ENCODE results near the gene DNAJC3.
A peak's percentile ranks its signal among the peaks of the same experiment; 100 is the strongest.
"Not testable (repeated sequence)": the region's sequence is repeated elsewhere in the genome, so short reads cannot be mapped to it uniquely, and the experiment has no call there.

The DNAJC3 gene

DNA sequence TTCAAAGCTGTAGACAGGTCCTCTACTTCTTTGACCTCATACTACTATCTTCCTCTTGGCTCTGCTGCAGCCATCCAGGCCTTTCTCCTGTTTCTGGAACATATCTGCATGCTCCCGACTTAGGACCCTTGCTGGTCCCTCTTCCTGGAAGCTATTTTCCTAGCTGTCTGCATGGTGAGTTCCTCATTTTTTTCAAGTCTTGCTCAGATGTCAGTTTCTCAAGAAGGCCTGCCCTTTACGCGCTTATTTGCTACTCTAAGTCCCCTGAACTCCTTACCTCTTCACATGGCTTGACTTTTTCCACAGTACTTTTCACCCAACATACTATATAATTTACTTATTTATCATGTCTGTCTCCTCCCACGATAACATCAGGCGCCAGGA, 31.4 kb downstream of the DNAJC3 start:
- in situ Hi-C loops (cut with HindIII; ENCODE audit: low pct_unique_long_range_greater_than_20kb, low sequenced_read_pairs) = no loop called here
- no peak for DNase-seq (ENCODE audit: low read depth in 1 of 2, low spot score in 1 of 2)
- no peak for TF ChIP-seq JUND (IDR thresholded peaks at IDR 0.05; ENCODE audit: low read depth)

DNA sequence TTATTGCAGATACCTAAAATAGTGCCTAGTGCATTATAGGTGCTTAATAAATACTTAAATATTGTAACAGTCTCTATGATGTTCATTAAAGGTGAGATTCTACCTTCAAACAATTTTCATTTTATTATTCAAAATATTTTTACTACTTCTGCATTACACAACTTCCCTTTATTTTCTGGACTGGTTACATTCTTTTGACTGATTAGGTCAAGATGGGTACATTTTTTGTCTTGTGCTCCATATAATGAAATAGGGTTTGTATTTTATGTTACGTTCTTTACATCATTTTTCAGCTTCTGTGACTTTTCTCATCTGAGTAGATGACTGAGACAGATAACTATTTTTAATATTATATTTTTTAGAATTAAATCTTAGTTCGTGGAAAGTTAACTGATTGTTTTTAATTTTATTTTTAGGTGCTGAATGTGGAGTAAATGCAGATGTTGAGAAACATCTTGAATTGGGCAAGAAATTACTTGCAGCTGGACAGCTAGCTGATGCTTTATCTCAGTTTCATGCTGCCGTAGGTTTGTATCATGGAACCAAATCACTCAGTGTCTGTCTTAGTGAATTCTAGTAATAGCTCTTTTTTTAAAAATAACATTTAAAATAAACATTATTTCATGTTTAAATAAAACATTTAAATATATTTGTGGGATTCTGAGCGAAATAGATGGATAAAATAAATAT, 32.0 kb downstream of the DNAJC3 start:
- TF ChIP-seq JUND (IDR thresholded peaks at IDR 0.05; ENCODE audit: low read depth) = no peak
- no peak for DNase-seq (ENCODE audit: low read depth in 1 of 2, low spot score in 1 of 2)
- in situ Hi-C loops (cut with HindIII; ENCODE audit: low pct_unique_long_range_greater_than_20kb, low sequenced_read_pairs) = no loop called here

DNA sequence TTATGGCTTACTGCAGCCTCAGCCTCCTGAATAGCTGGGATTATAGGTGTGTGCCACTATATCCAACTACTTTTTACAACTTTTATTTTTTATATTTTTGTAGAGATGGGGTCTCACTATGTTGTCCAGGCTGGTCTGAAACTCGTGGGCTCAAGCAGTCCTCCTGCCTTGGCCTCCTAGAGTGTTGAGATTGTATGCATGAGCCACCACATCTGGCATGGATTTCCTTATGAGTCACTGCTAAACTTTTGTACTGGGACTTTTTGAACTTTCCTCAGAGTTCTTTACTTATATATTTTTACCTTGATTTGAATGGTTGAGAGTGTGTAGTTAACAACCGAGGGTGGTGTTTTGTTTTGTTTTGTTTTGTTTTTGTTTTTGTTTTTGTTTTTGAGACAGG, 33.4 kb downstream of the DNAJC3 start:
- in situ Hi-C loops (cut with HindIII; ENCODE audit: low pct_unique_long_range_greater_than_20kb, low sequenced_read_pairs) = no loop called here
- no peak for DNase-seq (ENCODE audit: low read depth in 1 of 2, low spot score in 1 of 2)
- no peak for TF ChIP-seq JUND (IDR thresholded peaks at IDR 0.05; ENCODE audit: low read depth)

DNA sequence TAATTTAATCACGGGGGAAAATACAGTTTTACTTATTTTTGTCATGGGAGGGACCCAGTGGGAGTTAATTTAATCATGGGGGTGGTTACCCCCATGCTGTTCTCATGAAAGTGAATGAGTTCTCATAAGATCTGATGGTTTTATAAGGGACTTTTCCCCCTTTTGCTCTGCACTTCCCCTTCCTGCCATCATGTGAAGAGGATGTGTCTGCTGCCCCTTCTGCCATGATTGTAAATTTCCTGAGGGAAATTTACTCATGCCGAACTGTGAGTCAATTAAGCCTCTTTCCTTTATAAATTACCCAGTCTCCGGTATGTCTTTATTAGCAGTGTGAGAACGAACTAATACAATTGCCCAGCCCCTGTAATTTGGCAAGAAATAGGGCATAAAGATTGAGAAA, 35.9 kb downstream of the DNAJC3 start:
- DNase-seq (ENCODE audit: low read depth in 1 of 2, low spot score in 1 of 2); in situ Hi-C loops (cut with HindIII; ENCODE audit: low pct_unique_long_range_greater_than_20kb, low sequenced_read_pairs): not testable (repeated sequence)

DNA sequence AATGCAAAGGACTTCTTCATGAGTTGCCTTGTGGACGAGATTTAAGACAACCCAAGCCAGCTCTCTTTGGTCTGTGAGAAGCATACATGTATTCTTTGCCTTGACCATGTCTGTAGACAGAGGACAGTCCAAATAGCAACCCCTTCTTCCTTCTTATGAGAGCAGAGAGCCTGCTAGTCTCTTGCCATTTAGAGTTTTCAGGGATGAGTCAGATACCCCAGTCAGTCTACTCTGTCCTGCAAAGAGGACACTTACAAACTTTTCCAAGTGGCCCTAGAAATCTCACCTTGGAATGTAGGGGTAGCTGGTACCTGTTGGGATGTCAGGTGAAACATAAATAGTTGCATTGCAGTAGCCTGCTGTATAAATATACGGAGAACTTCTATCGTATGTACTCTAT, 36.7 kb downstream of the DNAJC3 start:
- DNase-seq (ENCODE audit: low read depth in 1 of 2, low spot score in 1 of 2) = no peak
- in situ Hi-C loops (cut with HindIII; ENCODE audit: low pct_unique_long_range_greater_than_20kb, low sequenced_read_pairs) = no loop called here
- no peak for TF ChIP-seq JUND (IDR thresholded peaks at IDR 0.05; ENCODE audit: low read depth)

DNA sequence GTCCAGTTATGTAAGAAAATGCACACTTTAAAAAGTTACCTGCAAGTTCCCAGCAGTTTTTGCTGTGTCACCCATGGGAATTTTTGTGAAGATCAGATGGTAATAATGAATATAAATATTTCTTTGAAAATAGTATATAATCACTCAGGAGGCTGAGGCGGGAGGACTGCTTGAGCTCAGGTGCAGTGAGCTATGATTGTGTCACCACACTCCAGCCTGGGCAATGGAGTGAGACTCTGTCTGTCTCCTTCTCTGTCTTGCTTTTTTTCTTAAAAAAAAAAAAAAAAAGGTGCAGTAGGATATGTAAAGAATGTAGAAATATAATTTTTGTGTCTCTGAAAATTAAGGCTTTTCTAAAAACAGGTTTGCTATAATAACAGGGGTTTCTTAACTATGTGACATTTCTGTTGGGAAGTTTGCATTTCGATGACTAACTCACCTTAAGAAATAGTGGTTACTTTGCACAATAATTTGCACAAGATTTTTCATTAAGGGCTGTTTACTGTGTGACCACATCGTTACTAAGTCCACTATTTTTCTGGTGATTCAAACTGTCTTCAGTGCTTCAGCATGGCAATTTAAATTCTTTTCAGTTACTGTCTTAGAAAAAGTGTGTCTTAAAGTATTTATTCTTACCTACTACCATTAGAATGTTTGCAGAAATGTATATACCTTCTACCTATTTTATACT, 37.3 kb downstream of the DNAJC3 start:
- in situ Hi-C loops (cut with HindIII; ENCODE audit: low pct_unique_long_range_greater_than_20kb, low sequenced_read_pairs) = no loop called here
- DNase-seq (ENCODE audit: low read depth in 1 of 2, low spot score in 1 of 2) = peak in 1 of 2 experiments; percentile 4
- TF ChIP-seq JUND (IDR thresholded peaks at IDR 0.05; ENCODE audit: low read depth) = no peak

DNA sequence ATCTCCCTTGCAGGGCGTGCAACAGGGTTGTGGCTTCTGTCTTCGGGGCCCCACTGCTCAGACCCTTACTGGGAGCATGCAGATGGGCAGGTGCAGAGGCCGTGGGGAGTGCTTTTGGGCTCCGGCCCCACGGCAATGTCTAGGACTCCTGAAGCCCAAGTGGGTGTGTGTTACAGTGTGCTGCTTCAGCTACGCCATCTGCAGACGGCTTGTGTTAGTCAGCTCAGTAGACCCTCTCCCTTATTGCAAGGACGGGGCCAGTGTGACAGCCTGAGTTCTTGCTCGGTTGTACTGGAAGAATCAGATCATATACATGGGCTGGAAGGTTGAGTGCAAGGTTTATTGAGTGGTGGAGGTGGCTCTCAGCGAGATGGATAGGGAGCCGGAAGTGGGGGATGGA, 39.3 kb downstream of the DNAJC3 start:
- no peak for TF ChIP-seq JUND (IDR thresholded peaks at IDR 0.05; ENCODE audit: low read depth)
- in situ Hi-C loops (cut with HindIII; ENCODE audit: low pct_unique_long_range_greater_than_20kb, low sequenced_read_pairs) = no loop called here
- DNase-seq (ENCODE audit: low read depth in 1 of 2, low spot score in 1 of 2) = no peak

DNA sequence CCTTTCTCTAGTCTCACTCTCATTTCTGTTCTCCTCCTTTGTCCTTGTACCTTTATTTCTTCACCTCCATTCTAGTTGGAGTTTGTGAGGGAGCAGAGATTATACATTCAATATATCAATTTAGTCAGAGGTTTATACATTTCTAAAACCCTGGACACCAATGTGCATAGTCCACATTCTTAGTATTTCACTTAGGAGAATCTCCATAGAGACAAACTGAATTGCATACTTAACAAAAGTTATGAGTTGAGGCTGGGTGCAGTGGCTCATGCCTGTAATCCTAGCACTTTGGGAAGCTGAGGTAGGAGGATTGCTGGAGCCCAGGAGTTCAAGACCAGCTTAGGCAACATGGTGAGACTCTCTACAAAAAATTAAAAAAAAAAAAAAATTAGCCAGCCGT, 45.3 kb downstream of the DNAJC3 start:
- no peak for DNase-seq (ENCODE audit: low read depth in 1 of 2, low spot score in 1 of 2)
- in situ Hi-C loops (cut with HindIII; ENCODE audit: low pct_unique_long_range_greater_than_20kb, low sequenced_read_pairs) = no loop called here
- no peak for TF ChIP-seq JUND (IDR thresholded peaks at IDR 0.05; ENCODE audit: low read depth)

DNA sequence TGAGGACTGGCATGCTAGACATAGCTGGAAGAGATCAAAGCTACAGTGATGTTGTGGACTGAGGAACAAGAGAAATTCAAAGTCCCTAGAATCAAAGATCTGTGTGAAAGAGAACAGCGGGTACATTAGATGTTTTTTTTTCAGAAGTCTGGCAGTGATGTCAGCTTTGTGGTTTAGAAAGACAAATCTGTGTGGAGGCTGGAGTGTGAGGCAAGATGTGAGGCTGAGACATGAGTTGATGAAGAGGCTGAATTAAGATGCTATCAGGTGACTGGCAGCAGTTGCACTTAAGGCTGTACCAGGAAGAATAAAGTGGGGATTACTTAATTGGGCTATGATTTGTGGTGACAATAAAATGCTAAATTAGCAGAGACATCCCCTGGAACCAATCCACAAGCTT, 46.5 kb downstream of the DNAJC3 start:
- in situ Hi-C loops (cut with HindIII; ENCODE audit: low pct_unique_long_range_greater_than_20kb, low sequenced_read_pairs) = no loop called here
- no peak for DNase-seq (ENCODE audit: low read depth in 1 of 2, low spot score in 1 of 2)

DNA sequence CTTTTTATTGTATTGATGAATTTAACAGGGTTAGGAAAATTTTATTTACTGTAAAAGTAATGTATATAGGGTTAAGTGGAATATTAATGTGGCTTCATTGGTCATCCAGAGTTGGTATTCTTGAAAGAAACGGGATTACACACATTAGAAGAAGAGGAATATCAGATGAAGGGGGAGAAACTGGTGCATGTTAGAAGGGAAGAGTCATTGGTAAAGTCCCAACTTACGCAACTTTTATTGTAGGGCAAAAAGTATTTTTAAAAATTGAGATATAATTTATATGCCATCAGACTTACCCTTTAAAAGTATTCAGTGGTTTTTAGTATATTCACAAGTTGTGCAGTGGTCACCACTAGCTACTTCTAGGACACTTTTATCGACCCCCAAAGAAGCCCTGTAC, 47.3 kb downstream of the DNAJC3 start:
- no peak for TF ChIP-seq JUND (IDR thresholded peaks at IDR 0.05; ENCODE audit: low read depth)
- DNase-seq (ENCODE audit: low read depth in 1 of 2, low spot score in 1 of 2) = no peak
- in situ Hi-C loops (cut with HindIII; ENCODE audit: low pct_unique_long_range_greater_than_20kb, low sequenced_read_pairs) = no loop called here

More for the DNA sequence above, 46.5 kb downstream of the DNAJC3 start:
- TF ChIP-seq JUND (IDR thresholded peaks at IDR 0.05; ENCODE audit: low read depth) = no peak

DNA sequence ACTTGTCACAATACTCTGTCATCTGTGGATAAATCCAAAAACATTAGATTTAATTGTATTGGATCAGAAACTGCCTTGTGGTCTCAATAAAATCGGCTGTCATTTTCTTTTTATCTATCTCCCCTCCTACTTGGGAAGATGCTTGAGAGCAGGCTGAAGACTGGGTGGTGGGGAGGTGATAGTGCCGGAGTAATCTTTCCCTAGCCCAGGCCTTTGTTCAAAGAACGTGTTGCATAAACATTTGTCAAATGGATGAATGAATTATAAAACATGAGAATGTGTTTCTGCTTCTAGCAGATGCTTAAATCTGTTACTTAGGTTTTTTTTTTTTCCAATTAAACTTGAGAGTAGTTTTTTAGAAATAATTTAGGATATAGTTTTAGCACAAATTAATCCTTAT, 49.9 kb downstream of the DNAJC3 start:
- DNase-seq (ENCODE audit: low read depth in 1 of 2, low spot score in 1 of 2) = no peak
- in situ Hi-C loops (cut with HindIII; ENCODE audit: low pct_unique_long_range_greater_than_20kb, low sequenced_read_pairs) = no loop called here
- no peak for TF ChIP-seq JUND (IDR thresholded peaks at IDR 0.05; ENCODE audit: low read depth)

DNA sequence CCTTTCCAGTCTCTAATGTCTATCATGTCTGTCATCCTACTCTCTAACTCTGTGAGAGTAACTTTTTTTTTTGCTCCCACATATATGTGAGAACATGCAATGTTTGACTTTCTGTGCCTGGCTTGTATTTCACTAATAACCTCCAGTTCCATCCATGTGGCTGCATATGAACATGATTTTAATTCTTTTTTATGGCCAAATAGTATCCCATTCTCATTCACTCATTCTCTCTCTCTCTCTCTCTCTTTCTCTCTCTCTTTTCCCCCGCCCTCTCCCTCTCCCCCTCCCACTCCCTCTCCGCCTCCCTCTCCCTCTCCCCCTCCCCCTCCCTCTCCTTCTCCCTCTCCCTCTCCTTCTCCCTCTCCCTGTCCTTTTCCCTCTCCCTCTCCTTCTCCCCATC, 52.0 kb downstream of the DNAJC3 start:
- in situ Hi-C loops (cut with HindIII; ENCODE audit: low pct_unique_long_range_greater_than_20kb, low sequenced_read_pairs) = no loop called here
- no peak for DNase-seq (ENCODE audit: low read depth in 1 of 2, low spot score in 1 of 2)
- TF ChIP-seq JUND (IDR thresholded peaks at IDR 0.05; ENCODE audit: low read depth) = no peak

DNA sequence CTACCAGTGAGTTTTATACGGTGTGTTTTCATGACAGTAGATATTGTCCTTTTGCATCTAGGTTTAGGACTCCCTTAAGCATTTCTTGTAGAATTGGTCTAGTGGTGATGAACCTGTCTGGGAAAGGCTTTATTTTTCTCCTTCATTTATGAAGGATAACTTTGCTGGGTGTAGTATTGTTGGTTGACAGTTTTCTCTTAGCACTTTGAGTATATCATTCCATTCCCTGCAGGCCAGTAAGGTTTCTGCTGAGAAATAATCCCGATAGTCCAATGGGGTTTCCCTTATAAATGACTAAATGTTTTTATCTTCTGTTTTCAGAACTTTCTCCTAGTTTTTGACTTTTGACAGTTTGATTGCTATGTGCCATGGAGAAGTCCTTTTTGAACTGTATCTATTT, 57.2 kb downstream of the DNAJC3 start:
- TF ChIP-seq JUND (IDR thresholded peaks at IDR 0.05; ENCODE audit: low read depth) = no peak
- DNase-seq (ENCODE audit: low read depth in 1 of 2, low spot score in 1 of 2) = no peak
- in situ Hi-C loops (cut with HindIII; ENCODE audit: low pct_unique_long_range_greater_than_20kb, low sequenced_read_pairs) = no loop called here

DNA sequence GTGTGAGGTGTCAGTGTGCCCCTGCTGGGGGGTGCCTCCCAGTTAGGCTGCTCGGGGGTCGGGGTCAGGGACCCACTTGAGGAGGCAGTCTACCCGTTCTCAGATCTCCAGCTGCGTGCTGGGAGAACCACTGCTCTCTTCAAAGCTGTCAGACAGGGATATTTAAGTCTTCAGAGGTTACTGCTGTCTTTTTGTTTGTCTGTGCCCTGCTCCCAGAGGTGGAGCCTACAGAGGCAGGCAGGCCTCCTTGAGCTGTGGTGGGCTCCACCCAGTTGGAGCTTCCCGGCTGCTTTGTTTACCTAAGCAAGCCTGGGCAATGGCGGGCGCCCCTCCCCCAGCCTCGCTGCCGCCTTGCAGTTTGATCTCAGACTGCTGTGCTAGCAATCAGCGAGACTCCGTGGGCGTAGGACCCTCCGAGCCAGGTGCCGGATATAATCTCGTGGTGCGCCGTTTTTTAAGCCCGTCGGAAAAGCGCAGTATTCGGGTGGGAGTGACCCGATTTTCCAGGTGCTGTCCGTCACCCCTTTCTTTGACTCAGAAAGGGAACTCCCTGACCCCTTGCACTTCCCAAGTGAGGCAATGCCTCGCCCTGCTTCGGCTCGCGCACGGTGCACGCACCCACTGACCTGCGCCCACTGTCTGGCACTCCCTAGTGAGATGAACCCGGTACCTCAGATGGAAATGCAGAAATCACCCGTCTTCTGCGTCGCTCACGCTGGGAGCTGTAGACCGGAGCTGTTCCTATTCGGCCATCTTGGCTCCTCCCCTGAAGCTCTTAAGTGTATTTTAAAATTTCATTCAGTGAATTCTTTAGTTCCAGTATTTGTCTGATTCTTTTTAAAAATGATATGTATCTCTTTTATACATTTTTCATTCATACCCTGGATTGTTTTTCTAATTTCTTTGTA, 63.4 kb downstream of the DNAJC3 start:
- DNase-seq (ENCODE audit: low read depth in 1 of 2, low spot score in 1 of 2); in situ Hi-C loops (cut with HindIII; ENCODE audit: low pct_unique_long_range_greater_than_20kb, low sequenced_read_pairs): not testable (repeated sequence)

Measured in T47D (cell line).